Lung (tissue), 12 donors: ENCODE results near the gene PDE9A. TPM values are rescaled to one million over a fixed set of nuclear protein-coding genes. Genes with fewer than 3 reads are reported as not detected.

ENCODE experiments used
- ATAC-seq: fragments of 200-7000 bp; cut with Tn5 transposase; one replicate; pipeline ENCODE4 v1.9.1; 2020; ENCODE audit warnings: moderate number of reproducible peaks; ENCODE audit not compliant: insufficient read depth, low FRiP score
- DNase-seq, 3 donors: peaks; one replicate each; pipeline ENCODE4 v3.0.0-alpha.2; 2013 to 2017
- H3K27ac ChIP-seq, 2 donors: one replicate each; pipeline ENCODE4 v1.5.1; 2013; ENCODE audit warnings: mild to moderate bottlenecking in 2 of 2, moderate library complexity in 2 of 2, control low read depth in 1 of 2, inconsistent platforms in 1 of 2, low read depth in 1 of 2, low read length in 1 of 2
- H3K27me3 ChIP-seq, 3 donors: one replicate each; pipeline ENCODE4 v1.5.1; 2013; ENCODE audit warnings: low read length in 2 of 3; ENCODE audit not compliant: control insufficient read depth in 3 of 3, insufficient read depth in 3 of 3
- H3K36me3 ChIP-seq, 4 donors: one replicate each; pipeline ENCODE4 v1.5.1; 2013; ENCODE audit warnings: low read length in 4 of 4, mild to moderate bottlenecking in 1 of 4, moderate library complexity in 1 of 4; ENCODE audit not compliant: control insufficient read depth in 4 of 4, insufficient read depth in 4 of 4
- H3K4me1 ChIP-seq, 5 donors: one replicate each; pipeline ENCODE4 v1.5.1; 2013; ENCODE audit warnings: low read length in 5 of 5, mild to moderate bottlenecking in 2 of 5, moderate library complexity in 1 of 5; ENCODE audit not compliant: control insufficient read depth in 5 of 5, insufficient read depth in 5 of 5
- H3K4me3 ChIP-seq: one replicate; pipeline ENCODE4 v1.5.1; 2013; ENCODE audit warnings: mild to moderate bottlenecking, control low read depth, moderate library complexity
- H3K9ac ChIP-seq, 2 donors: one replicate each; pipeline ENCODE4 v1.5.1; 2013; ENCODE audit warnings: low read length in 2 of 2, control low read depth in 1 of 2; ENCODE audit not compliant: insufficient read depth in 1 of 2
- H3K9me3 ChIP-seq, 4 donors: one replicate each; pipeline ENCODE4 v1.5.1; 2013; ENCODE audit warnings: low read length in 3 of 4, mild to moderate bottlenecking in 1 of 4, moderate library complexity in 1 of 4; ENCODE audit not compliant: control insufficient read depth in 4 of 4, insufficient read depth in 3 of 4
- WGBS, 2 donors: extraction: QIAGEN DNeasy Blood & Tissue Kit; methylation state at CpG; one replicate each; pipeline ENCODE4 v1.1.7; 2013; 5-methylcytosine and 5-hydroxymethylcytosine counted together
- polyA plus RNA-seq, 2 donors: library from polyadenylated mRNA; stranded (reverse); fragments of 200-250 nt; gene quantifications; one replicate each; pipeline ENCODE4 v1.2.1, GENCODE V29; 2013
- total RNA-seq, 2 donors: library from RNA; depleted of rRNA in 1 of 2; stranded (reverse); fragments of >200 nt in 1 of 2; gene quantifications; one replicate each; pipeline ENCODE4 v1.2.1, GENCODE V29; 2014 to 2021
- TF ChIP-seq, protein P1 (sequence below): IDR thresholded peaks from 2 replicates; pipeline ENCODE4 v1.5.1; 2012; ENCODE audit warnings: mild to moderate bottlenecking; ENCODE audit errors: control extremely low read depth, extremely low read depth
- donor health status: control.
- donor health status: control.
- donor health status: Bipolar disorder and iron deficiency.
- donor health status: healthy.
- donor health status: DM: yes; HTN: yes; CAD: no.

PDE9A gene
- total and polyA plus RNA-seq, 4 donors = 5.3 to 17.0 (median 6.9) TPM

DNA sequence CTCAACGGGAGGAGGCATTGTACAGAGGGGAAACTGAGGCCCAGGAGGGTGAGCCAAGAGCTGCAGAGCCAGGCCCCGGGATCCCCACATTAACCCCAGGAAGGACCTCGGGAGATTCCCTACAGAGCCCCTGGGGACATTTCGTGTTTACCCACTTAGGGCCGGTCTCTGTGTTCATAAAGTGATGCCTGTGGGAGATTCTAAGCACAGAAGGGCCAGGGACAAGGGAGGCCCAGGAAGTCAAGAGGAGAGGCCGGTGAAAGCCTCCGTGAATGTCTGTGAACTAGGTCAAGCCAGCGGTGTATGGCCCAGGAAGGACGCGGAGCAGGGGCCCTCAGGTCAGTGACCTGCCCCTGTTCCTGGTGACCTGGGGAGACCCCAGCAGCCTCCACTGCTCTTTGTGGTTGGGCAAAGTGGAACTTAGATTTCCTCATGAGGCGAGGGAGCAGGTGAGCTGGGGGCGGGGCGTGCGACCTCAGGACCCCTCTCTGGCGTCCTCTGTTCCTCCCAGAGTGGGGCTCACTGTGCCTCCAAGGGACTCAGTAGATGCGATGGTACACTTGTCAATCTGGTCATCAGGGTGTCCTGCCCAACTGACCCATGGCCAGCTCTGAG is 34.9 kb downstream of the PDE9A start:
- H3K9me3 ChIP-seq = no peaks in the 10 kb centered on the region
- H3K9ac ChIP-seq = no peak overlapping the region
- no peak overlapping the region for H3K27ac ChIP-seq
- ATAC-seq (no peak), DNase-seq (no peak)
- H3K27me3 ChIP-seq = no peaks in the 10 kb centered on the region
- TF ChIP-seq, protein P1, sequence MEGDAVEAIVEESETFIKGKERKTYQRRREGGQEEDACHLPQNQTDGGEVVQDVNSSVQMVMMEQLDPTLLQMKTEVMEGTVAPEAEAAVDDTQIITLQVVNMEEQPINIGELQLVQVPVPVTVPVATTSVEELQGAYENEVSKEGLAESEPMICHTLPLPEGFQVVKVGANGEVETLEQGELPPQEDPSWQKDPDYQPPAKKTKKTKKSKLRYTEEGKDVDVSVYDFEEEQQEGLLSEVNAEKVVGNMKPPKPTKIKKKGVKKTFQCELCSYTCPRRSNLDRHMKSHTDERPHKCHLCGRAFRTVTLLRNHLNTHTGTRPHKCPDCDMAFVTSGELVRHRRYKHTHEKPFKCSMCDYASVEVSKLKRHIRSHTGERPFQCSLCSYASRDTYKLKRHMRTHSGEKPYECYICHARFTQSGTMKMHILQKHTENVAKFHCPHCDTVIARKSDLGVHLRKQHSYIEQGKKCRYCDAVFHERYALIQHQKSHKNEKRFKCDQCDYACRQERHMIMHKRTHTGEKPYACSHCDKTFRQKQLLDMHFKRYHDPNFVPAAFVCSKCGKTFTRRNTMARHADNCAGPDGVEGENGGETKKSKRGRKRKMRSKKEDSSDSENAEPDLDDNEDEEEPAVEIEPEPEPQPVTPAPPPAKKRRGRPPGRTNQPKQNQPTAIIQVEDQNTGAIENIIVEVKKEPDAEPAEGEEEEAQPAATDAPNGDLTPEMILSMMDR = no peak
- peaks cover 0 to 21% (median 7%) of the 10 kb centered on the region in 4 donors for H3K36me3 ChIP-seq
- peaks cover 0 to 12% (median 3%) of the 10 kb centered on the region in 5 donors for H3K4me1 ChIP-seq
- no peak overlapping the region for H3K4me3 ChIP-seq
- 87 to 92% methylated on average over 16 of the region's 16 CpGs for WGBS, 2 donors

- Histone ChIP-seq H3K27me3 (no peaks in the 10 kb centered on the region), H3K4me3 (no peak overlapping the region), H3K27ac (no peak overlapping the region), H3K9me3 (no peaks in the 10 kb centered on the region), H3K36me3 (peaks cover 0 to 21% (median 7%) of the 10 kb centered on the region in 4 donors), H3K9ac (no peak overlapping the region), H3K4me1 (peaks cover 0 to 9% (median 3%) of the 10 kb centered on the region in 5 donors)
- TF ChIP-seq, protein P1 = no peak
- DNase-seq (no peak), ATAC-seq (no peak)
- 91 to 93% methylated on average over 21 of the region's 21 CpGs for WGBS, 2 donors
Measured at GRCh38 chr21:42688841-42689371, 35.5 kb downstream of the PDE9A start.

DNA sequence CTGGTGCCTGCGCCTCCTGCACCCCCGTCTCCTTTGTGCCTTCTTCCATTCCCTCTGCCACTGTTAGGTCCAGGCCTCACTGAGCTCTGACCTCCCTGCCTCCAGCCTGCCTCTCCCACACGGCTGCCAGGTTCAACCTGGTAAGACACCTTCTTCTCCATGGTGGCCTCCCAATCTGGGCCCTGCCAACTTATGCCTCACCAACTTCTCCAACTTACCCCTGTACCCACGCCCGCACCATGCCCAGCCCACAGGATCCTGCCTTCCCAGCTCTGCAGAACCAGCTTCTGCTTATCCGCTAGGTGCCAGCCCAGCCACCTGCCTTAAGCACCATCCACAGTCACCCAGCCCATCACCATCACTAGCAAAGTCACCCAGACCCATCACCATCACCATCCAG is 37.2 kb downstream of the PDE9A start:
- Histone ChIP-seq H3K27ac (no peak overlapping the region), H3K36me3 (peaks cover 0 to 21% (median 7%) of the 10 kb centered on the region in 4 donors), H3K4me1 (no peaks in the 10 kb centered on the region), H3K9ac (no peak overlapping the region), H3K9me3 (no peaks in the 10 kb centered on the region), H3K27me3 (no peaks in the 10 kb centered on the region), H3K4me3 (no peak overlapping the region)
- DNase-seq (no peak), ATAC-seq (no peak)
- 99 to 100% methylated on average over 6 of the region's 6 CpGs for WGBS, 2 donors
- TF ChIP-seq, protein P1 = no peak
